Stimulated activated CD4-positive, alpha-beta T cell treated with anti-CD3 and anti-CD28 coated beads, TNF-alpha, amount 100 ng/mL, for 4 hours (primary cell): Measurements from ENCODE around the gene GEMIN8.
A peak's percentile ranks its signal among the peaks of the same experiment; 100 is the strongest.

ENCODE experiments used
- DNase-seq, 3 experiments: peaks; one replicate each; pipeline ENCODE4 v3.0.0-alpha.2; 2020; ENCODE audit warnings: low read depth in 3 of 3

GEMIN8 gene, protein sequence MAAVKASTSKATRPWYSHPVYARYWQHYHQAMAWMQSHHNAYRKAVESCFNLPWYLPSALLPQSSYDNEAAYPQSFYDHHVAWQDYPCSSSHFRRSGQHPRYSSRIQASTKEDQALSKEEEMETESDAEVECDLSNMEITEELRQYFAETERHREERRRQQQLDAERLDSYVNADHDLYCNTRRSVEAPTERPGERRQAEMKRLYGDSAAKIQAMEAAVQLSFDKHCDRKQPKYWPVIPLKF

DNA sequence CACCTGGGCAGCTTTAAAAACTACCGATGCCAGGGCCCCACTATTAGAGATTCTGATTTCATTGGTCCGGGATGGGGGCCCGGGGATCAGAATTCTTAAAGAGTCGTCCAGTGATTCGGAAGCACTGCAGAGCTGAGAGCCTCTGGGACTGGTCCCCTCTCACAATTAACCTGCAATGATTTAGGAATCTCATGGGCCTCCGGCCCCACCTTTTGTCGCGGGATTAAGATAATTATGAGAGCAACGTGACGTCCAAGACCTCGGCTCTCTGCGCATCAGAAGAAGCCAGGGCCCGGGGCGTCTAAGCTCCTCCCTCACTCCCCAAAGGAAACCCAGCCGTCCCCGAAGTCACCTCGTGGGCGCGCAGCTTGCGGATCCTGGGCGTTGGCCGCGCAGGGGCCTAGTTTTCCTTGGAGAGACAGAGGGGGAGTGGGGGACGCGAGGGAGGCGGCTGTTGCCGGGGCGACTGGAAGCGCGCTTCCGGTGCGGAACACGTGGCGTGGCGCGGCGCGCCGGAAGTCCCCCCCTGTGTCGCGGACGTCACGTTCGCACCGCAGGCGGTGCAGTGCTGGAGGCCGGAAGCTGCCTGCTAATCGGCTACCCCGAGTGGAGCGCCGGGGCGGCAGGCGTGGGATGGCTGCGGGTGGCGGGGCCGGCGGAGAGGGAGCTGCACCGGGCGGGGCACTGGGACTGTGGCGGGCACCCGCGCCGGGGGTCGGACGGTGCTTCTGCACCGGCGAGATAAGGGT, at the start of gene GEMIN8:
TSS of gene GEMIN8 (minus strand) at position 468 of the 749 bp plus-strand sequence. CDS start 8,414 bp downstream, outside the sequence.
- DNase-seq, result peak; percentile 66 to 73 (median 69)

DNA sequence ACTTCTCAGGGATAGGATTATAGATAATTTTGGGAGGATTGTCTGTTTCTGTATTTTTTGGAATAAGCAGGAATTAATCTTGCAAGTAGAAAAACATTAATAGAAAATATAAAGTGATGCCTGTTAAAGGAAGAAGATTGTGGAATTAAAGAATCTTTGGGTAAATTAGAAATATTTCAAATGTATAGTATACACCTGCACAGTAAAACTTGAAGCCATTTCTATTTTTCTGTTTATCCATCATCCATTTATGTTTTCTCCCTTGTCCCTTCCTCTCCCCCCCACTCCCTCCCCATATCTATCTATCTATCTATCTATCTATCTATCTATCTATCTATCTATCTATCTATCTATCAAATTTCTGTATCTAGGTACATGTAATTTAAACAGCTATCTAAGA, 46.9 kb upstream of the GEMIN8 start:
- no peak for DNase-seq

DNA sequence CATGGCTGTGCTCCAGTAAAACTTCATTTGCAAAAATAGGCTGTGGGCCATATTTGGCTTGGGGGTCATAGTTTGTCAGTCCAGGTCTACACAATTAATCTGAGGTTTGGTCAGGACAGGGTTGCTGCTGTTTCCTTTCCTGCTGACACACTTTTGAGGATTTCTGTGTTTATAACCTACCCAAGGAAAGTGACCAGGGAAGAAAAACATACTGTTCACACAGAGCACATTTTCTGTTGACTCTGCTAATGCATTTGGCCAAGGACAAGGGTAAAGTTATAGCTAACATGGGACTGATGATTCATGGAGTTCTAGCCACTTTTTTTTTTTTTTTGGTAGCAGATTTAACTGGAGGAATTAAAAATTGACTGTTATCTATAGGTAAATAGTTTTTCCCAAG, 43.9 kb upstream of the GEMIN8 start:
- no peak for DNase-seq

DNA sequence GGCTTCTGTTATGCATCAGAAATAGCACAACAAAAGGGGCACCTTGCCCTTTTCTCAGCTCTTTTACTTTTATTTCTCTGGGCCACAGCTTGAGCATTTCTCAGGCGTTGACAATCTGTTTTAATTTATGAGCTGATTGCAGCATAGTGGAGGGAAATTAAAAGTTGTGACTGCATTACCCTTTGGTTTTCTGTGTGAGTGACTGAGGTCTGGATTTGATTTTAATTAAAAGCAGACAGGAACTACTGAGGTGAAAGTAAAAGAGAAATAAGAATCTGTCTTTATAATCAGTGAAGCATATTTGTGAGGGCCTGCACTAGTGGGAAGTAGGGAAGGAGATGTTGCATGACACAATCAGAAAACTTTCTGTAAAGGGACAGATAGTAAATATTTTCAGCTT, 43.4 kb upstream of the GEMIN8 start:
- no peak for DNase-seq

DNA sequence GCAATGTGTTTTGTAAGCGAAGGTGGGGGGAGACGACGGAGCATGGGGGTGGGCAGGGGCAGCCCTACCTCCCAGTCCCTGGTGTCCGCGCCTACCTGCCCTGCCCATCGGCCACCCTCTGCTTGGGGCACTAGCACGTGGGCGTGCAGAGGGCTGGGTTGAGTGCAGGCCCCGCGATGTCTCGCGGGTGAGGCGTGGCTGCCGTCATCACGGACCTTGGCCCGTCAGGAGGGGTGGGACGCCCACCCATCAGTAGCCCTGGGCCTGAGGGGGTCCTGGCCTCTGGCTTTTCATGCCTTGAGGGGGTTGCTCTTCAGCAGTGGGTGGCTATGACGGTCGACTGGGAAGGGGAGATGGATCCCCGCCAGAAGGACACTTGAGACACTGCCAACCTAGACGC, 36.1 kb upstream of the GEMIN8 start:
- DNase-seq, result no peak

DNA sequence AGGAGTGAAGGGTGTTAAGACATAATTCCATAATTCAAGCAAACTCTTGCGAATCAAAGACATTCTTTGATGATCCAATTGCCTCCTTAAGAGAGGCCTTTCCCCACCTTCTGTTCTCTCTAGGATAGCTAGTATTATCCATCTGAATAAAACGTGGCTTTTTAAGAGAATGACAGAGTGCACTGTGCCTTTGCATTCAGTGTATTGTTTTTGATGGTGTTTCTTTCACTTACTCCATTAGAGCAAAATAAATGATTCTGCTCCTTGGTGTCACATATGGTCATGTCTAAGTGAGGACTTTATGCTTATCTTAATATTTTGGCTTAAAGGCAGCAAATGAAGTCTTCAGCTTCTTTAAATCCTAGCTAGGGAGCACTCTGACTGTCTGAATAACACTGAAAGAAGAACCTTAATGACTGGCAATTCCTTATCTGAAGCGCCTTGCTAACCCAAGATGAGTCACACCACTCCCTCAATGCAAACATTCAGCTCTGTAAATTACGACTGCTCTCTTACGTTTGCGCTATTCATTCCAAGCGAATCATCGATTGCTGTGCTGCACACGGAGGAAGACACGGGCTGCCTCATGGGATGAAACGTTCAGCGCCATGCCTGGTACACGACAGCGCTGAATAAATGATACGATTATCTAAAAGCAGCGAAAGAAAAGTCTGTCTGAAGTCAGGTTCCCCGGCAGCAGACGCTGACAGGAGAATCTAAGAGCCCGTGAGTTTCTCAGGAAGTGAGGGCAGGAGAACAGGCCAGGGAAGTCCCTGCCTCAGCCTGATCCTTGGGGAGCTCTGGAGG, 35.1 kb upstream of the GEMIN8 start:
- no peak for DNase-seq

DNA sequence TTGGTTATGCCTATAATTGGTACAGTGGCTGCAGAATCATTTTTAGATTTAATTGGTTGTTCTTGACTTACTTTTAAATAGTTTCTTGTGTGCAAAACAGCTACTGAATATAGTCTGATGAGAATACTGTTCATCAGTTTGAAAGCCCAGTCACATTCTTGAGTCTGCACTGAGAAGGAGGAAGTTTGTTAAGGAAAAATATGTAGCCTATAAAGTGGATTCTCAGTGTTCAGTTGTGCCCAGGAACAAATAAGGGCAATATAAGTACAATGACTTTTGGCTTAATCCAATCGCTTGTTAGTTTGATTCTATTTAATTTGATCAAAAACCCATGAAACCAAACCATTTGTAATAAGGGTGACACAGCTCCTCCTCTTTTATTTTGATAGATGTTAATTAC, 32.8 kb upstream of the GEMIN8 start:
- no peak for DNase-seq

DNA sequence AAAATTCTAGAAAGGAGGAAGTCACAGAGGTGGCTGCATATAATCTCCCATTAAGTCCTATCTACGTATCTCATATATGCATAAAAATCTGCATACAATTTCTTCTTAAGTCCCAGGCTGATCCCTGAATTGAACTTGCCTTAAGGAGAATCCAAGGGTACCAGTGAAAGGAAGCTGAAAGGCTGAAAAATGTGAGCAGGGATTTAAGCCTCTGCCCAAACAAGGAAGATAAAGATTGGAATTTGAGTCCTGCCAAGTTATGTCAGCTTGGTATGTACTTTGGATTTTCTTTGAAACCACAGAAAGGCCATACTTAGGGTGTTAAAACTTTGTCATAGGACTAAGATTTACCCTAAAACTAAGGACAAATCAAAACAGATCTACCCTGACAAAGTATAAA, 26.5 kb upstream of the GEMIN8 start:
- DNase-seq, result no peak

DNA sequence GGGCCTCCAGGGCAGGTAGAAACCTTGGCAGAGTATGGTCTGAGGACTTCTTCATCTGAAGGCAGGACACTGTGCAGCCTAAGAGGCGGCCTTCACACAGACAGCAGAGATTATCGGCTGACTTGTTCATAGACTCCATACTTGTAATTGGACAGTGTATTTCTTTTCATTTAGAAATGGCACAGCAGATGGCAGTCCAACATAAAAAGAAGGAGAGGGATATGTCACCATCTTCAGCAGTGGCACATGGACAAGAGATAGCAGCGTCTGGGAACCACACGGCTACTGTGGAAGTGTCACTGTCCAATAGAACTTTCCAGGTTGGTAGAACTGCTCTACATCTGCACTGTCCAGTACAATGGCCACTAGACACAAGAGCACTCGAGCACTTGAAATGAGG, 21.7 kb upstream of the GEMIN8 start:
- DNase-seq, result no peak

DNA sequence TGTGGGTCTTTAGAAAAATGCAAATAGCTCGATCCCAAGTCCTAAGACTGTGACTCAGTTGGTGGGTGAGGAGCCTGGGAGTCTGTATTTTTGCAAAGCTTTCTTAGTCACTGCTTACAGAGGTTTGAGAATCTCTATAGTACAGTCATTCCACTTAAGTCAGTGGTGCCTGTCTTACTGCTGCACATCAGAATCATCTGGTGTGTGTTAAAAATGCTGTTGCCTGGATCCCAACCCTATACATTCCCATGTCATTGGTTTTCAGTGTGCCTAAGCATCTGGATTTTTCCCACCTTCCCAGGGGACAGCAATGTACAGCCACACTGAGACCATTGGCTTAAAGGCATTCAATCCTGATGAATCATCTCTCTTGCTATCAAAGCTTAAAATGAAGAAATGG, 21.0 kb upstream of the GEMIN8 start:
- no peak for DNase-seq

DNA sequence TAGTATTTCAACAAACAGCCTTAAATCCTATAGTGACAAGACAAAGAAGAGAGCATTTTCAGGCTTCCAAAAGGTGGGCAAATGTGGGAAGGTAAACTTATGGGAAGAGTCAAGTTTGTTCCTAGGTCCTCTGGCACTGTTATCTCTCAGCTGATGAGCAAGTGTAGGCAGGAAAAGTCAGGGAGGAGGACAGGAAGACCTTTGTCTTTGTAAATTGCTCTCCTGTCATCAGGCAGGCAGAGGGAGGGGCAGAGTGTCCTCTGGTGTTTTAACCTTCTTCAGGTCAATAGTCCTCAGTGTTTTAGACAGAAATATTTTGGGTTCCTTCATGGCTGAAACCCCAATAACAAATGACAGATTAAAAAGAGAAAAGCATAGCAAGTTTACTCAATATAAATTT, 13.5 kb upstream of the GEMIN8 start:
- no peak for DNase-seq

DNA sequence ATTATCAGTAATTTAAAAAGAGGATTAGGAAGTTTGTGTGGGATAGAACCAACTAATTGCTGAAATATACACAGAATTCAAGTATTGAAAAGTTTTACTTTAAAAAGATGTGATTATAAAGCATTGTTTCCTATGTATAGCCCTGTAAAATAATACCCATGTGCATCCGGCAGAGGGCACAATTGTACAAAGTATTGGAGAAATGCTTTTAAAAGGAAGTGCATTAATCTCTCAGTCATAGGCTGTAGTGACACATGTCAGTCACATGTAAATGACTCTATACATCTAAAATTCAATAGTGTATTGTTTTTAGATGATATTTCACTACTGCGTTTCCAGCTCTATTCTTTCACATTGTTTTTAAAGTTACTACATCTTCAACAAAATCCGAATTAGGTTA, 9.7 kb upstream of the GEMIN8 start:
- peak in 2 of 3 experiments; percentile 13 to 34 for DNase-seq

DNA sequence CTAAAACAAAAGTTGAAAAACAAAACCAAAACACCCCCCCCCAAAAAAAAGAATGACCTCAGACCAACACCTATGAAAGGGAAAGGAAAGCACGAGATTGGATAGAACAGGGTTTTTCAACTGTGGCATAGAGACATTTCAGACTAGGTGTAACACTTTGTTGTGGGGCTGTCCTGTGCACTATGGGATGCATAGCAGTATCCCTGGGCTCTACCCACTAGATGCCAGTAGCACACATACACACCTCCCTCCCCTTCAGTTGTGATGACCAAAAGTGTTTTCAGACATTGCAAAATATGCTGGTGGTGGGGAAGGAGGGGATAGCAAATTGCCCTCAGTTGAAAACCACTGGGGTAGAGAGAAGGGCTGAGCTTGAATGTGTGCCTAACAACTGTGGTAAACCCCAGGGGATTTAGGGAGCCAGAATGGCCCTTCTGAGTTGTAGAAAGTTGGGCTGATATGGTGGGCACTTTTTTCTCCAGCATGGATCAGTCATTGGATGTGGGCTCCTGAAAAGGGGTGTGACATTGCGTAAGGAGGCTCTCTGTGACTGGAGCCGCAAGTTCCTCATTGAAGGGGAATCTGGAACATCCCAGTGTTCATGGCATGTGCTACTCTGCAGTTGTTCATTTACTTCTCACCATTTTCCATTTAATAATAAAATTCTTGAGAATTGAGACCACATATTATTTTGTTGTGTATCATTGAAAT, 8.8 kb upstream of the GEMIN8 start:
- DNase-seq, result no peak

DNA sequence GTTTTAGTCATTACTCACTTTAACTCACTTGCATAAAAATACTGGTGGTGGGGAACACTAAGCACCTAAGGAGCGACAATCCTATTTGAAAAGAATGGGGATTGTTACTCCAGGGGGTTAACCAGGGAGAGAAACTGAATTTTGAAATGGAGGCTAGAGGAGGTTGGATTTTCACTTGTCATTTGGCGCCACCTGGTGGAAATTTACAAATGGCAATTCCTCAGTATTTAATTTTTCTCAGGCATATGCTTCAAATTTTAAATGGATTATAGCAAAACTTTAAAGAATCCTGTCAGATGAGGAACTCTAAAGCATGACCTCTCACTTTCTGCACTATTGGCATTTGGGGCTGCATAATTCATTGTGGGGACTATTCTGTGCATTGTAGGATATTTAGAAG, 2.7 kb upstream of the GEMIN8 start:
- DNase-seq, result peak in 2 of 3 experiments; percentile 8 to 9

DNA sequence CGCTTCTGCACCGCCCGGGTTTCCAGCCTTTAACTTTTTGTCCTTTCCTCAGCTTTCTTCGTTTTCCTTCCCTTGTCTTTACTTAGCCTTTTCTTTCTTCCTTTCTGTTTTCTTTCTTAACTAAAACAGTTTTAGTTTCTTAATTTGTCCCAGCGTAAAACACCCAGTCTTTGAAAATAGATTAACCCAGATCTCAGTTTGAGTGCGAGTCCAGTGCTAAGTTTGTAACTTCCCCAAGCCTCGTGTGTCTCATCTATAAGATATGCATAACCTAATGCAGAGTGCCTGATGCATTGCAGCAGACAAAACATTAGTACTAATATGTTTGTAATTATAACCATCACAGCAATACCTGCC, 460 bp upstream of the GEMIN8 start:
- DNase-seq, result no peak

DNA sequence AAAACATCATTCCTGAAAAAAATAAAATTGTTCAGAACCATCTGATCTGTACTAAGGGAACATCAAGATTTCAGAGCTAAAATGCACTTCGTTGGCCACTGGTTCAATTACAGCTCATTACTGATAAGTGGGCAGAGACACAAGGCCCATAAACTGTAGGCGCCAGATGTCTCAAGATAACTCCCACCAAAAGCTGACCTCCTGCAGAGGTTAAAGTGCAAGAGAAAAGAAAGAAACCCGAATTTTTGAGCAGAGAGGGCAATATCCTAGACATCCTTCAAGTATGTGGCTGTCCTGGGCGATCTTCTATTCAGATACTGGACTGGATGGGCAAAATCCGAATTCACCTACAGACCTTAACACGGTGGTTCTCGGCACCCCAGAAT, 660 bp downstream of the GEMIN8 start:
- DNase-seq, result no peak

DNA sequence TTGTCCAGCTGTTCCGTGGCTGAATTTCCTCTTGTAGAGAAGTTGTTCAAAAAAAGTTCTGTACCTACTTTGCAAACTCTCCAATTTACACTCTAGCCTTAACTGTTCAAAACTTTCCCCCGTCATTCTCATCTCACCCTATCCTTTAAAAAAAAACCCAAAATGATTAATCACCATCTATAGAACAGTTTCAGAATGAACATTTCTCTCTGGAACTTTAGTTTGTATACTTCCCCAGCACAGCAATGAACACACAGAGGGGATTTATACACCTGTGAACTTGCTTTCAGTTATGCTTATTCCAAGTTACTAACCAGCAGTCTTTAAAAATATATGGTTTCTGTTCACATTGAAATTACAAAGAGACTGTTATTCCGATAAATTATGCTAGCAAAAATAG, 1.2 kb downstream of the GEMIN8 start:
- DNase-seq, result no peak

DNA sequence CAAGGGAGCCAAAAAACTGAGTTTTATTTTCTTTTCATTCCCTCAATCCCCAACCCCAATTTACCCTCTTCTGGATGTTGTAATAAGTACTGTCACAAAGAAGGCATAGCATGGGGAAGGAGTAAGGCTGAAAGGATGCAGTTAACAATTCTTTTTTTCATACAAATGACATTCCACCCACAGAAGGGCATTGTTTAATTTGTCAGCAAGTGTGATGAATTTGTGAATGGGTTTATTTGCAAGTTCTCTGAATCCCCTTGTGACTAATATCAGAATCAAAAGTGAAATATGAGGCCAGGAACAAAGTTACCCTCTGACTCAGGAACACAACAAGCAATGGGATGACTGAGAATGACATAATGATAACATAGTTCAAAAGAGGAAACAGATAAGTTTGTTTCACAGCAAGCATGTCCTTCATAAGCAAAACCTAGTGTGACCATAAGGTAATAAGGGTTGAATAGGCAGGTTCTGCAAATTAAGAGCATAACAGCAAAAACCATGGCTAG, 2.1 kb downstream of the GEMIN8 start:
- no peak for DNase-seq

DNA sequence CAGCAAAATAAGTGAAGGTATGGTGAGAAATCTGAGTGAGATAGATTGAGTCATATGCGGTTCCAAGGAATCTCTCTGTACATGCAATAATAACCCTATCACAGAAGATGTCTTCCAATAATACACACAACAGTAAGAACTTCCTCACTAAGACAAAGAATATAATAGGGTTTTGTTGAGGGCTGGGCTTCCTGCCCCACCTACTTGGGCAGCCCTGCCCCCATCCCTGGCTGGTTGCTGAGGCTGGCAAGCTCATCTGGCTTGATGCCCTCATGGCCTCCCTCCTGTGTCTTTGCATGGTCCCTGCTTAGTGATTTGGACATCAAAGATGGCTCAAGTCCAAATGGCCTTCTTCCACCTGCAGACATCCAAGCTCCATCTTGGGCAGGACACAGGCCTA, 2.7 kb downstream of the GEMIN8 start:
- DNase-seq, result no peak

DNA sequence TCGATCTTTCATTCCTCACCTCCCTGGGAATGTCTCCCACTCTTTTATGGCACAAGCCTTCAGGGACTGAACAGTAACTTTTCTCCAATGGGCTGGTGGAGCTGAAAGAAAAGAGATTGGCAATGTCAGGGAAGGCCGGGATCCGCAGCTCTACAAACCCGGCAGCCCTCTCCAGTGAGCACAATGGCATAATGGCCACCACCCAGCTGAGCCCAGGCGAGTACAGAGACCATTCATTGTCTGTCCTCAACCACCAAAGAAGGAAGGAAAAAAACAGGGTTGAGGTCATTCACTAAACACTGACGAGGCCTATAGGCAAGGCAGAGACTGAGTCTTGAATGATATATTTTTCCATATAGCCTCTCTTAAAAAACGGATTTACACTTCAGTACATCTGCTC, 3.6 kb downstream of the GEMIN8 start:
- no peak for DNase-seq

DNA sequence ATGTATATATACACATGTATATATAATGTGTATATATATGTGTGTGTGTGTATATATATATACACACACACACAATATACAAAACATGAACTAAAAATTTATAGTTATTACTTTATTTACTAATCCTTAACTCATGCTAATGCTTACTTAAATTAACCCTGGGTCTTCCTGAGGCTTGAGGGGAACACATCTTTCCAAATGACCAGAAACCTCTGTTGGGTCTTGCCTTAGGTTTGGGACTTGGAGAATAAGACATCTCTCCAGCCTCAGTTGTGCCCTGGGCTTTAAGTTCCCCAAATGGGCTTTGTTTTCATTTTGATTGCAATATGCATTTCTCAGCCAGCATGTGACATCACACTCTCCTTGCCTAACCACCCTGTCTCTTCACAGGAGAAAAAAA, 7.7 kb downstream of the GEMIN8 start:
- DNase-seq, result no peak

DNA sequence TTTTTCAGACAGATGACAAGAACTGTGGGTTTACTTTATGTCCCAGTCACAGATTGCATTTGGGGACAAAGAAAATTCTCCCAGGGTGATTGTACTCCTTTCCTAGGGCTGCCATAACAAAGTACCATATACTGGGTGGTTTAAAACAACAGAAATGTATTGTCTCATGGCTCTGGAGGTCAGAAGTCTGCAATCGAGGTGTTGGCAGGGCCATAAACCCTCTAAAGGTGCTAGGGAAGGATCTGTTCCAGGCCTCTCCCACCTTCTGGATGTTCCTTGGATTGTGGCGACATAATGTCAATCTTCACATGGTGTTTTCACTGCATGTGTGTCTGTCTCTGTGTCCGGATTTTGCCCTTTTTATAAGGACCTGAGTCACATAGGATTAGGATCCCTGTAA, 12.3 kb downstream of the GEMIN8 start:
- no peak for DNase-seq
